A549 (cell line): ENCODE data around the gene RRAS2. TPM values are rescaled to one million over a fixed set of nuclear protein-coding genes. Genes with fewer than 3 reads are reported as not detected.

Experiments
- ATAC-seq, 2 experiments: fragments of 200-7000 bp in 1 of 2; fragments of >200 bp in 1 of 2; cut with Nextera tagmentation in 1 of 2; cut with Tn5 transposase in 1 of 2; 3 replicates each; pipeline versions ENCODE4 v1.8.0 to v1.9.1; 2018 to 2020; ENCODE audit warnings: mild to moderate bottlenecking in 1 of 2, moderate library complexity in 1 of 2
- CTCF ChIA-PET: fragments of 300-600 bp; sonication (Branson Sonifier 250); formaldehyde crosslinking; extraction: SDS; loops from one replicate; lab custom pipeline; 2021; ENCODE audit warnings: antibody characterized with exemption, inconsistent platforms; lab: Yijun Ruan, JAX
- POLR2A ChIA-PET: fragments of 350-600 bp; formaldehyde crosslinking; extraction: SDS; loops from one replicate; lab custom pipeline; 2021; ENCODE audit warnings: antibody characterized with exemption, inconsistent platforms; lab: Yijun Ruan, JAX
- DNase-seq, 2 experiments: peaks; one replicate each; pipeline versions ENCODE4 v3.0.0 to v3.0.0-alpha.2; 2011 to 2016; ENCODE audit warnings: low read depth in 1 of 2, low spot score in 1 of 2
- FAIRE-seq: peaks from 2 replicates; lab custom pipeline; 2011; peaks lifted over from hg19 to GRCh38; lab: Jason Lieb, UNC
- H3K27ac ChIP-seq, 2 experiments: fragments of >200 bp; sonication (Bioruptor Twin); formaldehyde crosslinking; 3 replicates each; pipeline ENCODE4 v1.5.1; 2016 to 2017
- H3K4me1 ChIP-seq: fragments of >200 bp; sonication (Bioruptor Twin); formaldehyde crosslinking; 3 replicates; pipeline ENCODE4 v1.6.1; 2016
- H3K4me2 ChIP-seq: fragments of >200 bp; sonication (Bioruptor Twin); formaldehyde crosslinking; 3 replicates; pipeline ENCODE4 v1.6.1; 2016
- H3K4me3 ChIP-seq: fragments of >200 bp; sonication (Bioruptor Twin); formaldehyde crosslinking; 3 replicates; pipeline ENCODE4 v1.5.1; 2016
- H3K9me3 ChIP-seq: fragments of >200 bp; sonication (Bioruptor Twin); formaldehyde crosslinking; 3 replicates; pipeline ENCODE4 v1.6.1; 2016
- BHLHE40 ChIP-seq: IDR thresholded peaks from 2 replicates; pipeline ENCODE4 v1.6.1; 2012; ENCODE audit warnings: low read depth, low read length, inconsistent platforms
- E2F6 ChIP-seq: IDR thresholded peaks from 2 replicates; pipeline ENCODE4 v1.6.1; 2012; ENCODE audit warnings: low read depth, borderline replicate concordance
- HDAC2 ChIP-seq: fragments of 200-600 bp; sonication (generic); IDR thresholded peaks from 2 replicates; pipeline ENCODE4 v1.6.1; 2016
- HOXA7 ChIP-seq: fragments of 250-450 bp; sonication (Bioruptor Pico); IDR thresholded peaks from 2 replicates; pipeline ENCODE4 v1.5.0; 2020; ENCODE audit warnings: mild to moderate bottlenecking, moderate library complexity
- PHF8 ChIP-seq: fragments of 200-600 bp; sonication (generic); IDR thresholded peaks from 2 replicates; pipeline ENCODE4 v1.6.1; 2016; ENCODE audit warnings: low read depth, mild to moderate bottlenecking, antibody characterized with exemption, moderate library complexity, borderline replicate concordance
- RAD21 ChIP-seq, 2 experiments: fragments of >200 bp in 1 of 2; sonication (Bioruptor Twin) in 1 of 2; formaldehyde crosslinking in 1 of 2; IDR thresholded peaks in 1 of 2; conservative IDR thresholded peaks in 1 of 2; 2 replicates in 1 of 2; 3 replicates in 1 of 2; pipeline ENCODE4 v1.6.1; 2012 to 2018; ENCODE audit warnings: inconsistent platforms in 1 of 2
- RCOR1 ChIP-seq: fragments of 150-350 bp; IDR thresholded peaks from 2 replicates; pipeline ENCODE4 v1.6.1; 2014; ENCODE audit warnings: antibody characterized with exemption, low read length, low read depth
- ZFP36 ChIP-seq: fragments of 450-650 bp; IDR thresholded peaks from 2 replicates; pipeline ENCODE4 v1.6.1; 2014; ENCODE audit warnings: borderline replicate concordance; ENCODE audit not compliant: partially characterized antibody
- ZSCAN20 ChIP-seq: fragments of 250-450 bp; sonication (Bioruptor Pico); IDR thresholded peaks from 2 replicates; pipeline ENCODE4 v1.8.0; 2022; ENCODE audit warnings: mild to moderate bottlenecking, moderate library complexity
- WGBS: methylation state at CpG from one replicate; pipeline ENCODE4 v1.1.6; 2017; ENCODE audit errors: missing lambda C conversion rate; 5-methylcytosine and 5-hydroxymethylcytosine counted together
- polyA plus RNA-seq, 4 experiments: library from polyadenylated mRNA; depleted of rRNA in 3 of 4; stranded (reverse); fragments of >200 nt; fragmentation: RNase III in 1 of 4; extraction: RNeasy Plus Mini Kit Qiagen cat#74134 plus additional on column Dnase treatment in 1 of 4; gene quantifications; 2 replicates in 3 of 4; 3 replicates in 1 of 4; pipeline ENCODE4 v1.2.3, GENCODE V29; 2011 to 2017
- TF ChIP-seq, protein P1 (sequence below): IDR thresholded peaks from 2 replicates; pipeline ENCODE4 v1.6.1; 2012

Gene RRAS2
- polyA plus RNA-seq, 2 of the 4 experiments (the other 2 are of a cell fraction), result 37.9 to 48.2 TPM

DNA sequence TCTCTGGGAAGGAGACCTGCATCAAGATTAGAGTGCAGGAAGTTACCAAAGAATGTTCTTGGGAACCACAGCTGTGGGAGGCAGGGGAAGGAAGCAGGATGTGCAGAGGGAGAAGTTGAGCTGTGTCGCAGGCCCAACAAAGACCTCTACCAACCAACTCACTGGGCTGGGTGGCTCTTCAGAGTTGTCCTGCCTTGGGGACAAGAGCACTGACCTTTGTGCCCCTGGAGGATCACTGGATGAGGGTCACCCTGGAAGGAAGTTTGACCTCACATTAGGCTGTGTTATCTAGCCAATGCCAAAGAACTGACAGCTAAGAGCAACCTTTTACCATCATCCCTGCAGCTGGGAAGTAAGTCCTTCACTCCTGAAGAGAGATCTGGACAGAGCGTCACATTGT is 130.6 kb downstream of the RRAS2 start:
- H3K4me1 ChIP-seq, result no peaks in the 10 kb centered on the region
- H3K27ac ChIP-seq, result no peak overlapping the region
- TF ChIP-seq BHLHE40 (no peak), PHF8 (no peak), RAD21 (conservative IDR thresholded peaks at IDR 0.05 in 1 of 2, IDR thresholded peaks at IDR 0.05 in 1 of 2) (no peak), E2F6 (no peak), HDAC2 (no peak), HOXA7 (CRISPR knock-in tag) (no peak), ZSCAN20 (CRISPR knock-in tag) (no peak), ZFP36 (no peak), RCOR1 (no peak)
- TF ChIP-seq, protein P1, sequence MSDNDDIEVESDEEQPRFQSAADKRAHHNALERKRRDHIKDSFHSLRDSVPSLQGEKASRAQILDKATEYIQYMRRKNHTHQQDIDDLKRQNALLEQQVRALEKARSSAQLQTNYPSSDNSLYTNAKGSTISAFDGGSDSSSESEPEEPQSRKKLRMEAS, result no peak
- CTCF ChIA-PET, result interaction anchor here (1.1 to 1.7 kb wide), 4 partner anchors 20 to 456 kb away, joined by 3 to 4 read pairs (median 3); no protein-coding TSS in a partner anchor
- no peak for FAIRE-seq
- no peak for ATAC-seq
- POLR2A ChIA-PET, result no interaction called here
- H3K9me3 ChIP-seq, result 0 out of 3 replicates have a peak, but pooled peaks cover 5% of the 10 kb centered on the region
- WGBS, result 81% methylated on average over 2 of the region's 2 CpGs
- H3K4me3 ChIP-seq, result no peak overlapping the region
- no peak overlapping the region for H3K4me2 ChIP-seq
- no peak for DNase-seq

Other genes starting within 250 kb of the RRAS2 start
- gene COPB1, start 140.6 kb upstream of the RRAS2 start, polyA plus RNA-seq (2011; rRNA removed), result 231 and 232 TPM in 2 replicates
- gene COPB1, start 140.6 kb upstream of the RRAS2 start, polyA plus RNA-seq (2017; fragmentation: RNase III; extraction: RNeasy Plus Mini Kit Qiagen cat#74134 plus additional on column Dnase treatment), result 120 to 134 TPM (median 128 TPM) in 3 replicates
- gene PSMA1, start 161.2 kb upstream of the RRAS2 start, polyA plus RNA-seq (2011; rRNA removed), result 317 and 370 TPM in 2 replicates
- gene PSMA1, start 161.2 kb upstream of the RRAS2 start, polyA plus RNA-seq (2017; fragmentation: RNase III; extraction: RNeasy Plus Mini Kit Qiagen cat#74134 plus additional on column Dnase treatment), result 299 to 322 TPM (median 304 TPM) in 3 replicates